ENCODE data around the gene RUFY4. TPM values are rescaled to one million over a fixed set of nuclear protein-coding genes. Genes with fewer than 3 reads are reported as not detected.

The RUFY4 gene
- total and polyA plus RNA-seq, 2 donors (not counting 1 experiment from before 2014, with no cell fraction given), result not detected

DNA sequence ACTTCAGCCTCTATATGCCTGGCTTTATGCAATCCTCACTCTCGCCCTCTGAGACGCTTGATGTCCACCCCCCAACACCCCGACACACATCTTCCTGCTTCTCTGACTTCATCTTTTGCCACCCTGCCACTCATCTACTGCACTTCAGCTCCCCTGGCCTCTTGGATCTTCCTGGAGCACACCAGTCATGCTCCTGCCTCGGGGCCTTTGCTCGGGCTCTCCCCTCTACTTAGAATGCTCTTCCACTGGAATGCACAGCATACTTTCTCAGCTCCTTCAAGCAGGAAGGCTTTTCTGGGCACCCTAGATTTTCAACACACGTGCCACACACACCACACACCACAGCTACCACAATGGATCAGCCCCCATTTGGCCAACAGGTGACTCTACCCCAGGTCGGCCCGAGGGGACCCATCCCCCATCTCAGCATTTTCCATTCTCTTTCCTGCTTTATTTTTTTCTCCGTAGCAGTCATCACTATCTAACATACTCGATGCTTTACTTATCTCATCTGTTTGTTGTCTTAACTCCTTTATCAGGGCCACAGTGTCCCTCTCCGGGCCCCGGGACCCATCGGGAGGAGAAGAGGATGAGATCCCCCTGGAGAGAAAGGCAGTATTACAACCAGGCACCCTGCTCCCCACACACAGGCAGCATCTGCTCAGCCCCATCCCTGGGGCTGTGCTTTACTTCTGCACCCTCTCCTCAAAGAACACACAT is 2.3 kb downstream of the RUFY4 start:
- Histone ChIP-seq H3K4me2 (ENCODE audit: extremely low read depth, insufficient read depth, low read length) (no peak overlapping the region), H3K79me2 (ENCODE audit: control insufficient read depth, insufficient read depth, low read length) (no peaks in the 10 kb centered on the region), H3K4me3 (replicated peaks in 1 of 4; ENCODE audit: control extremely low read depth in 1 of 4, insufficient read depth in 1 of 4, low read depth in 3 of 4, low read length in 4 of 4) (no peak overlapping the region), H3K9ac (ENCODE audit: insufficient read depth, low read length) (no peak overlapping the region), H4K20me1 (ENCODE audit: control insufficient read depth, extremely low read depth, insufficient read depth, low read length) (no peaks in the 10 kb centered on the region), H3K27ac (ENCODE audit: insufficient read depth, low read length) (no peak overlapping the region), H3K27me3 (ENCODE audit: control insufficient read depth, insufficient read depth, low read length) (peaks cover 19% of the 10 kb centered on the region), H3K36me3 (ENCODE audit: control insufficient read depth, insufficient read depth, low read length) (no peaks in the 10 kb centered on the region), H2AFZ (ENCODE audit: low read length) (no peak overlapping the region), H3K4me1 (ENCODE audit: control insufficient read depth, extremely low read depth, insufficient read depth, low read length) (no peaks in the 10 kb centered on the region), H3K9me3 (ENCODE audit: control insufficient read depth, insufficient read depth, low read depth, low read length) (no peaks in the 10 kb centered on the region)
- no peak for DNase-seq (ENCODE audit: low read depth in 2 of 2)
- TF ChIP-seq EZH2 (IDR thresholded peaks at IDR 0.05; ENCODE audit: low read length, missing control alignments), result no peak

DNA sequence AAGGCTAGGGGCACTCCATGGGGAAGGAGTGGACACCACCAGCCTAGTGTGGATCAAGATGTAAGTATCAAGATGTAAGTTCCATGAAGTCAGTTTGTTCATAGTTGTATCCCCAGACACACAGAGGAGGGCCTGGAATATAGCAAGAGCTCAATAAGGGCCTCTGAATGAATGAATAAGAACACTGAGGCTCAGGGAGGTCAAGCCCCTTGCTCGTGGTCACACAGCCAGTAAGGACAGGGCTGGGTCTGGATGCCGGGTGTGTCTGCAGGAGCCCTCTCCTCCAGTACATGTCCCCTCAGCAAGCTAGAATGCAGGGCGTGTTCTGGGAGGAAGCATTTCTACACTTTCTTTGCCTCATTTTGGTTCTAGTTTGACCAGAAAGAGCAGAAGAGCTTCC is 2.9 kb downstream of the RUFY4 start:
- no peak overlapping the region for H3K4me3 ChIP-seq (replicated peaks in 1 of 4; ENCODE audit: control extremely low read depth in 1 of 4, insufficient read depth in 1 of 4, low read depth in 3 of 4, low read length in 4 of 4)
- H3K27ac ChIP-seq (ENCODE audit: insufficient read depth, low read length), result no peak overlapping the region
- no peaks in the 10 kb centered on the region for H4K20me1 ChIP-seq (ENCODE audit: control insufficient read depth, extremely low read depth, insufficient read depth, low read length)
- no peak for DNase-seq (ENCODE audit: low read depth in 2 of 2)
- H3K9me3 ChIP-seq (ENCODE audit: control insufficient read depth, insufficient read depth, low read depth, low read length), result no peaks in the 10 kb centered on the region
- no peaks in the 10 kb centered on the region for H3K36me3 ChIP-seq (ENCODE audit: control insufficient read depth, insufficient read depth, low read length)
- no peak overlapping the region for H3K4me2 ChIP-seq (ENCODE audit: extremely low read depth, insufficient read depth, low read length)
- H3K27me3 ChIP-seq (ENCODE audit: control insufficient read depth, insufficient read depth, low read length), result peaks cover 19% of the 10 kb centered on the region
- TF ChIP-seq EZH2 (IDR thresholded peaks at IDR 0.05; ENCODE audit: low read length, missing control alignments), result no peak
- H3K79me2 ChIP-seq (ENCODE audit: control insufficient read depth, insufficient read depth, low read length), result no peaks in the 10 kb centered on the region
- H2AFZ ChIP-seq (ENCODE audit: low read length), result no peak overlapping the region
- H3K4me1 ChIP-seq (ENCODE audit: control insufficient read depth, extremely low read depth, insufficient read depth, low read length), result no peaks in the 10 kb centered on the region
- no peak overlapping the region for H3K9ac ChIP-seq (ENCODE audit: insufficient read depth, low read length)

DNA sequence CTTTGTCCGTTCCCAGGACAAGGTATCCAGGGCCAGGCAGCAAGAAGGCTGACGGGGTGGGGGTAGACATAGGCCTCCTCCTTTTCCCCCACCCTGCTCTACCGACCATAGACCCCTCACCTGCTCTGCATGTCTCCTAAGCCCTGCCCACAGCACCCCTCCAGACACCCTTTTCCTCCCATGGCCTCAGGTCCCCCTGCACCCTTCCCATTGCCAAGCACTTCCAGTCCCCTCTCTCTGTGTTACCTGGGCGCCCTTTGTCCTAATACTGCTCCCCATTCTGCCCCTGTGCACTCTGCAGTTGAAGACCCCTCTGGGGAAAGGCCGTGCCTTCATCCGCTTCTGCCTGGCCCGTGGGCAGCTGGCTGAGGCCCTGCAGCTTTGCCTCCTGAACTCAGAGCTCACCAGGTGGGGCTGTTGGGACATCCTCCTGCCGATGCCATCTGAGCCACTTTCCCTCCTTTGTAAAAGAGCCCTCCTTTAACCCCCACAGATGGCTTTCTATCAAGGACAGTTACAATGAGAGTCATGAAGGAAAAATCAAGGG is 3.5 kb downstream of the RUFY4 start:
- no peaks in the 10 kb centered on the region for H4K20me1 ChIP-seq (ENCODE audit: control insufficient read depth, extremely low read depth, insufficient read depth, low read length)
- no peaks in the 10 kb centered on the region for H3K4me1 ChIP-seq (ENCODE audit: control insufficient read depth, extremely low read depth, insufficient read depth, low read length)
- H3K27ac ChIP-seq (ENCODE audit: insufficient read depth, low read length), result no peak overlapping the region
- H2AFZ ChIP-seq (ENCODE audit: low read length), result no peak overlapping the region
- no peaks in the 10 kb centered on the region for H3K9me3 ChIP-seq (ENCODE audit: control insufficient read depth, insufficient read depth, low read depth, low read length)
- H3K4me3 ChIP-seq (replicated peaks in 1 of 4; ENCODE audit: control extremely low read depth in 1 of 4, insufficient read depth in 1 of 4, low read depth in 3 of 4, low read length in 4 of 4), result no peak overlapping the region
- DNase-seq (ENCODE audit: low read depth in 2 of 2), result no peak
- no peak overlapping the region for H3K4me2 ChIP-seq (ENCODE audit: extremely low read depth, insufficient read depth, low read length)
- H3K79me2 ChIP-seq (ENCODE audit: control insufficient read depth, insufficient read depth, low read length), result no peaks in the 10 kb centered on the region
- H3K36me3 ChIP-seq (ENCODE audit: control insufficient read depth, insufficient read depth, low read length), result no peaks in the 10 kb centered on the region
- TF ChIP-seq, protein P1, sequence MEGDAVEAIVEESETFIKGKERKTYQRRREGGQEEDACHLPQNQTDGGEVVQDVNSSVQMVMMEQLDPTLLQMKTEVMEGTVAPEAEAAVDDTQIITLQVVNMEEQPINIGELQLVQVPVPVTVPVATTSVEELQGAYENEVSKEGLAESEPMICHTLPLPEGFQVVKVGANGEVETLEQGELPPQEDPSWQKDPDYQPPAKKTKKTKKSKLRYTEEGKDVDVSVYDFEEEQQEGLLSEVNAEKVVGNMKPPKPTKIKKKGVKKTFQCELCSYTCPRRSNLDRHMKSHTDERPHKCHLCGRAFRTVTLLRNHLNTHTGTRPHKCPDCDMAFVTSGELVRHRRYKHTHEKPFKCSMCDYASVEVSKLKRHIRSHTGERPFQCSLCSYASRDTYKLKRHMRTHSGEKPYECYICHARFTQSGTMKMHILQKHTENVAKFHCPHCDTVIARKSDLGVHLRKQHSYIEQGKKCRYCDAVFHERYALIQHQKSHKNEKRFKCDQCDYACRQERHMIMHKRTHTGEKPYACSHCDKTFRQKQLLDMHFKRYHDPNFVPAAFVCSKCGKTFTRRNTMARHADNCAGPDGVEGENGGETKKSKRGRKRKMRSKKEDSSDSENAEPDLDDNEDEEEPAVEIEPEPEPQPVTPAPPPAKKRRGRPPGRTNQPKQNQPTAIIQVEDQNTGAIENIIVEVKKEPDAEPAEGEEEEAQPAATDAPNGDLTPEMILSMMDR (conservative IDR thresholded peaks at IDR 0.05 in 1 of 2, IDR thresholded peaks at IDR 0.05 in 1 of 2; ENCODE audit: low read depth in 1 of 2, low read length in 2 of 2), result no peak
- TF ChIP-seq EZH2 (IDR thresholded peaks at IDR 0.05; ENCODE audit: low read length, missing control alignments), result no peak
- no peak overlapping the region for H3K9ac ChIP-seq (ENCODE audit: insufficient read depth, low read length)
- H3K27me3 ChIP-seq (ENCODE audit: control insufficient read depth, insufficient read depth, low read length), result peaks cover 19% of the 10 kb centered on the region

DNA sequence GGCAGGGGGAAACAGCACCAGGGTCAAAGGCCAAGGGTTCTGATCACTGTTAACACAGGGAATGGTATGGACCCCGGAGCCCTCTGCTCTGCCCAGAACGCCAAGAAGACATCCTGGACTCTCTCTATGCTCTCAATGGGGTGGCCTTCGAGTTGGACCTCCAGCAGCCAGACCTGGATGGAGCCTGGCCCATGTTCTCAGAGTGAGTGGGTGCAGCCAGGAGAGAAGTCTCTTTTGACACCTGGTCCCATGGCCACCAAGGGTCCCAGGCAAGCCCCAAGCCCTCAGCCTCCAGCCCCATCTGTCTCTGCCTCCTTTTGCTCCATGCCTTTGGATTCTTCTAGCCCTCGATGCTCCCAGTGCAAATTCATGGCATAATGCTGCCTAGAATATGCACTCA is 4.1 kb downstream of the RUFY4 start:
- Histone ChIP-seq H4K20me1 (ENCODE audit: control insufficient read depth, extremely low read depth, insufficient read depth, low read length) (no peaks in the 10 kb centered on the region), H3K4me2 (ENCODE audit: extremely low read depth, insufficient read depth, low read length) (no peak overlapping the region), H2AFZ (ENCODE audit: low read length) (no peak overlapping the region), H3K27me3 (ENCODE audit: control insufficient read depth, insufficient read depth, low read length) (peaks cover 23% of the 10 kb centered on the region), H3K9ac (ENCODE audit: insufficient read depth, low read length) (no peak overlapping the region), H3K27ac (ENCODE audit: insufficient read depth, low read length) (no peak overlapping the region), H3K79me2 (ENCODE audit: control insufficient read depth, insufficient read depth, low read length) (no peaks in the 10 kb centered on the region), H3K4me1 (ENCODE audit: control insufficient read depth, extremely low read depth, insufficient read depth, low read length) (no peaks in the 10 kb centered on the region), H3K9me3 (ENCODE audit: control insufficient read depth, insufficient read depth, low read depth, low read length) (no peaks in the 10 kb centered on the region), H3K36me3 (ENCODE audit: control insufficient read depth, insufficient read depth, low read length) (no peaks in the 10 kb centered on the region), H3K4me3 (replicated peaks in 1 of 4; ENCODE audit: control extremely low read depth in 1 of 4, insufficient read depth in 1 of 4, low read depth in 3 of 4, low read length in 4 of 4) (no peak overlapping the region)
- TF ChIP-seq, protein P1 (conservative IDR thresholded peaks at IDR 0.05 in 1 of 2, IDR thresholded peaks at IDR 0.05 in 1 of 2; ENCODE audit: low read depth in 1 of 2, low read length in 2 of 2), result no peak
- TF ChIP-seq EZH2 (IDR thresholded peaks at IDR 0.05; ENCODE audit: low read length, missing control alignments), result no peak
- no peak for DNase-seq (ENCODE audit: low read depth in 2 of 2)
